Prostate gland (tissue), 2 donors: ENCODE measurements around the gene SPTB. TPM values are rescaled to one million over a fixed set of nuclear protein-coding genes. Genes with fewer than 3 reads are reported as not detected.

ENCODE experiments used
- DNase-seq: peaks from one replicate; pipeline ENCODE4 v3.0.0-alpha.2; 2019; ENCODE audit warnings: low spot score
- H3K27ac ChIP-seq, 2 donors: fragments of 200-600 bp; sonication (generic); 2 replicates each; pipeline ENCODE4 v1.5.1; 2017 to 2019
- H3K27me3 ChIP-seq: fragments of 200-600 bp; sonication (generic); replicated peaks from 2 replicates; pipeline ENCODE4 v1.5.1; 2019; ENCODE audit not compliant: insufficient read depth
- H3K36me3 ChIP-seq, 2 donors: fragments of 200-600 bp; sonication (generic); 1 replicate in 1 of 2; 2 replicates in 1 of 2; pipeline versions ENCODE4 v1.5.1 to v1.8.1; 2017 to 2019
- H3K4me1 ChIP-seq: fragments of 200-600 bp; sonication (generic); replicated peaks from 2 replicates; pipeline ENCODE4 v1.5.1; 2019
- H3K4me3 ChIP-seq, 2 donors: fragments of 200-600 bp; sonication (generic); 2 replicates each; pipeline ENCODE4 v1.5.1; 2017 to 2019
- H3K9me3 ChIP-seq: fragments of 200-600 bp; sonication (generic); 2 replicates; pipeline ENCODE4 v1.5.1; 2017
- POLR2A ChIP-seq: fragments of 450-650 bp; IDR thresholded peaks from one replicate; pipeline ENCODE4 v1.6.1; 2016; ENCODE audit warnings: antibody characterized with exemption, mild to moderate bottlenecking
- POLR2AphosphoS5 ChIP-seq: sonication (generic); formaldehyde crosslinking; IDR thresholded peaks from one replicate; pipeline ENCODE4 v1.6.1; 2017; ENCODE audit warnings: antibody characterized with exemption
- WGBS: methylation state at CpG from one replicate; pipeline ENCODE4 v1.1.5; 2018; 5-methylcytosine and 5-hydroxymethylcytosine counted together
- intact Hi-C: fragments of 100-400 bp; cut with DNase I; formaldehyde crosslinking; loops from one replicate; pipeline ENCODE4 v1.14.2; 2022
- total RNA-seq, 2 donors: library from RNA; depleted of rRNA; stranded (reverse); fragments of >200 nt; gene quantifications; one replicate each; pipeline ENCODE4 v1.1.0, GENCODE V29; 2016
- TF ChIP-seq, protein P1 (sequence below), 4 experiments: fragments of 200-600 bp in 2 of 4; fragments of 450-650 bp in 2 of 4; sonication (generic) in 2 of 4; IDR thresholded peaks; 1 replicate in 3 of 4; 2 replicates in 1 of 4; pipeline ENCODE4 v1.5.1; 2016 to 2019; ENCODE audit warnings: antibody characterized with exemption in 4 of 4, mild to moderate bottlenecking in 2 of 4, moderate library complexity in 2 of 4

Gene SPTB
- total RNA-seq, 2 donors from 2014 or later: 2.7 to 3.7 TPM

GRCh38 chr14:64705381-64706118 lies 174.2 kb downstream of the SPTB start:
- DNase-seq: peak; percentile 25
- 11% methylated on average over 18 of the region's 18 CpGs for WGBS
- peak overlapping the region; percentile 62 to 84 for H3K4me3 ChIP-seq
- peak overlapping the region; percentile 77 to 78 for H3K27ac ChIP-seq
- H3K4me1 ChIP-seq: peaks cover 9% of the 10 kb centered on the region
- TF ChIP-seq, protein P1, sequence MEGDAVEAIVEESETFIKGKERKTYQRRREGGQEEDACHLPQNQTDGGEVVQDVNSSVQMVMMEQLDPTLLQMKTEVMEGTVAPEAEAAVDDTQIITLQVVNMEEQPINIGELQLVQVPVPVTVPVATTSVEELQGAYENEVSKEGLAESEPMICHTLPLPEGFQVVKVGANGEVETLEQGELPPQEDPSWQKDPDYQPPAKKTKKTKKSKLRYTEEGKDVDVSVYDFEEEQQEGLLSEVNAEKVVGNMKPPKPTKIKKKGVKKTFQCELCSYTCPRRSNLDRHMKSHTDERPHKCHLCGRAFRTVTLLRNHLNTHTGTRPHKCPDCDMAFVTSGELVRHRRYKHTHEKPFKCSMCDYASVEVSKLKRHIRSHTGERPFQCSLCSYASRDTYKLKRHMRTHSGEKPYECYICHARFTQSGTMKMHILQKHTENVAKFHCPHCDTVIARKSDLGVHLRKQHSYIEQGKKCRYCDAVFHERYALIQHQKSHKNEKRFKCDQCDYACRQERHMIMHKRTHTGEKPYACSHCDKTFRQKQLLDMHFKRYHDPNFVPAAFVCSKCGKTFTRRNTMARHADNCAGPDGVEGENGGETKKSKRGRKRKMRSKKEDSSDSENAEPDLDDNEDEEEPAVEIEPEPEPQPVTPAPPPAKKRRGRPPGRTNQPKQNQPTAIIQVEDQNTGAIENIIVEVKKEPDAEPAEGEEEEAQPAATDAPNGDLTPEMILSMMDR (IDR thresholded peaks at IDR 0.05): no peak
- TF ChIP-seq POLR2AphosphoS5: no peak
- TF ChIP-seq POLR2A: peak; percentile 47
- no peaks in the 10 kb centered on the region for H3K27me3 ChIP-seq
- H3K36me3 ChIP-seq: no peaks in the 10 kb centered on the region
- intact Hi-C loops: no loop called here
- no peaks in the 10 kb centered on the region for H3K9me3 ChIP-seq

DNA sequence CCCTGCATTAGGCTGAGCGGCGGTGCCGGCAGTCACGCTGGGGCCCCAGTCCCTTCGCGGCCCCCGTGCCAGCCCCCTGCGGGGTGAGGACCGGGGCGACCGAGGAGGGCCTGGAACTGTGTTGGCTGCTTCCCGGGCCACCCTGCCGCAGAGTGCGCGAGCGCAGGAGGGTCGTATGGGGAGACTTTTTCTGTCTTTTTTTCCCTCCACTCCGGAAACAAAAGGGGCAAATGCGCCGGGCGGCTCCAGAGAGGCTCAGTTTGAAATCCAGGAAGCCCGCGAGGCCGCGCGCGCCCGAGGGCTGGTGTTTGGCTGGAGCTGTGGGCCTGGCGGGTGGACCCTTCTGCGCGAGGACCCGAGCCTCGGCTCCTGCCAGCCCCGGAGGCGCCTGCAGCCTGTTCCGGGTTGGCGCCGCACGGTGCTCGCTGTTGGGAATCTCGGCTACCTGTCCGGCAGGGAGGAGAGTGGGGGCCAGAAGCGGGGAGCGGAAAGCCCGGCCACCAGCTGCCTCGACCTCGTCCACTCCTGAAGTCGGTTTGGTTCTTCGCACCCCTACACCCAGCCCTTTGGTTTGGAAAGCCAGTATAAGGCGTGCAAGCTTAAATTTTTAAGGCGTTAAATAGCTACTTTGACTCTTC lies 174.8 kb downstream of the SPTB start:
- H3K4me1 ChIP-seq: peaks cover 9% of the 10 kb centered on the region

DNA sequence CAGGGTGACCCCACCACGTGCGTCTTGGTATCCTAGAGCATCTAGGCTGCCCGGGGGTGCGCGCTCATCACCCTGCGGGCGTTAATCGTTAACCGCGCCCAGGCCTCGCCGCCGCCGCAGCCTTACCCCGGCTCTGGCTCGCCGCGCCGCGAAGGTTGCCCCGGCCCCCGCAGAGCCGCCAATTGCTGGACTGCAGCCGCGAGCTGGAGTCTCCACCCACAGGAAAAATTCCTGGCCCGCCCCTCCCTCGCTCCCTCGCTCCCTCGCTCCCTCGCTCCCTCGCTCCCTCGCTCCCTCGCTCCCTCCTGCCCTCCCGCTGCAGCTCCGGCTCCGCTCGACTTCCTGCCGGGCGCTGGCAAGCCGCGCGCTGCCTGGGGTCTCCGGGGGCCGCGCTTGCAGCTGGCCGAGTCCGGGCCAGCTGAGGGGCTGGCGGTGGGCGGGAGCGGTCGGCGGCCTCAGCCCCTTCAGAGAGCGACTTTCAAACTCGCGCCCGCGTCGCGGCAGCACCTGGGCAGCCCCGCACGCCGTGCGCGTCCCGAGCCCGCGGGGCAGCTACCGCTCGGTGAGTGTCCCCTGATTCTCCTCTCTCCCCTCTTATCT lies 175.5 kb downstream of the SPTB start, which contains the start of gene PLEKHG3:
PLEKHG3 (plus strand) TSS at position 282 of the 600 bp plus-strand sequence. CDS start 23,208 bp downstream, outside the sequence.
- TF ChIP-seq POLR2A (peak; percentile 86), POLR2AphosphoS5 (peak; percentile 60)
- TF ChIP-seq, protein P1 (IDR thresholded peaks at IDR 0.05): peak in 1 of 4 experiments; percentile 5
- Histone ChIP-seq H3K4me3 (peak within 1 kb of the TSS; percentile 62 to 84), H3K4me1 (peaks cover 9% of the 10 kb centered on the region), H3K9me3 (no peaks in the 10 kb centered on the region), H3K27ac (peak within 1 kb of the TSS; percentile 77 to 78), H3K27me3 (no peaks in the 10 kb centered on the region), H3K36me3 (no peaks in the 10 kb centered on the region)
- intact Hi-C loops: no loop called here
- under 1% methylated on average over 50 of the region's 69 CpGs for WGBS
- peak; percentile 78 for DNase-seq

More for the DNA sequence above, 174.8 kb downstream of the SPTB start:
- Histone ChIP-seq H3K9me3 (no peaks in the 10 kb centered on the region), H3K27me3 (no peaks in the 10 kb centered on the region), H3K36me3 (no peaks in the 10 kb centered on the region), H3K27ac (peak overlapping the region; percentile 77 to 78), H3K4me3 (peak overlapping the region; percentile 62 to 84)
- WGBS: under 1% methylated on average over 48 of the region's 51 CpGs
- TF ChIP-seq POLR2A (no peak), POLR2AphosphoS5 (no peak)
- TF ChIP-seq, protein P1 (IDR thresholded peaks at IDR 0.05): no peak
- peak; percentile 49 for DNase-seq
- intact Hi-C loops: no loop called here

DNA sequence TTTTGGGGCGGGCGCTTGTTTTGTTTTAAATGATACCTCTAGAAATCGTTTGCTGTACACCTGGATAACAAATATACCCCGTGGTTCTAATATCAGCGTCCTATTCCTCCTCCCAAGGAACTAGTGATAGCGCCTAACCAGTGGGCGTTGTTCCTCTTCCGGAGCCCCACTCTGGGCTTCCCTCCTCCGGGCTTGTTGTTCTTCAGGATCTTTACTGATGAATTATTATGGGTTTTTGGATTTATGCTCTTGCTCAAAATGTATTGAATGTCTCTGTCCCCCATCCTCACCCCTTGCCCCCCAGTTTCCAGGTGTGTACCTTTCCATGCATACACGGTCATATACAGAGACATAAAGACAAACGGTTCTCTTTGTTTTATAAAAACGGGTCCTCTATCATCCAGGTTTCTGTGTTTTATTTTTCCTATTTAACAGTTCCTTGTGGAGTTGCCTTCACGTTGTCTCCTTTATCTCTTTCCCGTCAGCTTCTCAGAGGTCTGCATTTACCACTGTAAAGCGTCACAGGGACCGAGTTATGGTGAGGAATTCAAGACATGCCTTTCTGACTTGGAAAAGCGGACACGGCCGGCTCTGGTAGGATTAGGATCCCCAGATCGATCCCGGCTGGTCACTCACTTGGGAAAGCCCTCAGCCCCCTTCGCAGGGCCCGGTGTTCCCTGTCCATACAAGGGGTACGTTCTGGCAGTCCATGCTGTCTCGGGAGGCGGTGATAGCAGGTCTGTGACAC lies 176.1 kb downstream of the SPTB start:
- 16% methylated on average over 24 of the region's 26 CpGs for WGBS
- TF ChIP-seq POLR2A: peak; percentile 31
- TF ChIP-seq, protein P1 (IDR thresholded peaks at IDR 0.05): no peak

More for the DNA sequence above, 176.1 kb downstream of the SPTB start:
- Histone ChIP-seq H3K4me1 (peaks cover 9% of the 10 kb centered on the region), H3K27ac (peak overlapping the region; percentile 77 to 78), H3K36me3 (no peaks in the 10 kb centered on the region), H3K9me3 (no peaks in the 10 kb centered on the region), H3K27me3 (no peaks in the 10 kb centered on the region), H3K4me3 (peak overlapping the region; percentile 62 to 84)
- DNase-seq: no peak
- intact Hi-C loops: no loop called here
